DND-41 (cell line): ENCODE data around the gene EYA2.

Experiments used
- EZH2 ChIP-seq: IDR thresholded peaks from 3 replicates; pipeline ENCODE4 v1.6.1; 2012; ENCODE audit warnings: borderline replicate concordance, low read depth, mild to moderate bottlenecking, moderate library complexity, low read length, inconsistent platforms; ENCODE audit not compliant: severe bottlenecking
- TF ChIP-seq, protein P1 (sequence below): IDR thresholded peaks from 2 replicates; pipeline ENCODE4 v1.5.1; 2012; ENCODE audit warnings: borderline replicate concordance, low read length, moderate library complexity, mild to moderate bottlenecking; ENCODE audit not compliant: poor library complexity, severe bottlenecking; ENCODE audit errors: extremely low read depth

DNA sequence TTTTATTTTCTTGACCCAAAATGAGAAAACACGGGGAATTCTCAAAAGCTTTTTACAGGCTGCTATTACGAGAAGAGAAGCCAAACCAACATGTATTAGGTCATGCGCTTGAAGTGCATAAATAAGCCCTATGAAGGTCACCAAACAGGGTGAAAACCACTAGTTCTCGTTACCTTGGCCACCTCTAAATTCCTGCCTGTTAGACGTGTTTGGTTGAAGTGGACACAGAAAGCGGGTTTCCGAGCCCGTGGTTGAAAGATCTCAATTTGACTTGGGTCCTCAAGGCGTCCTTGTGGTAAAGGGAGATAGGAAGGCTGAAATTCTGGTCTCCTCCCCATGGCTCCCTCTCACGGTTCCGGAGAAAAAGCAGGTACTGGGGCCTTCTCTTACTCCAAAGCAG lies 6.2 kb downstream of the EYA2 start:
- TF ChIP-seq, protein P1, sequence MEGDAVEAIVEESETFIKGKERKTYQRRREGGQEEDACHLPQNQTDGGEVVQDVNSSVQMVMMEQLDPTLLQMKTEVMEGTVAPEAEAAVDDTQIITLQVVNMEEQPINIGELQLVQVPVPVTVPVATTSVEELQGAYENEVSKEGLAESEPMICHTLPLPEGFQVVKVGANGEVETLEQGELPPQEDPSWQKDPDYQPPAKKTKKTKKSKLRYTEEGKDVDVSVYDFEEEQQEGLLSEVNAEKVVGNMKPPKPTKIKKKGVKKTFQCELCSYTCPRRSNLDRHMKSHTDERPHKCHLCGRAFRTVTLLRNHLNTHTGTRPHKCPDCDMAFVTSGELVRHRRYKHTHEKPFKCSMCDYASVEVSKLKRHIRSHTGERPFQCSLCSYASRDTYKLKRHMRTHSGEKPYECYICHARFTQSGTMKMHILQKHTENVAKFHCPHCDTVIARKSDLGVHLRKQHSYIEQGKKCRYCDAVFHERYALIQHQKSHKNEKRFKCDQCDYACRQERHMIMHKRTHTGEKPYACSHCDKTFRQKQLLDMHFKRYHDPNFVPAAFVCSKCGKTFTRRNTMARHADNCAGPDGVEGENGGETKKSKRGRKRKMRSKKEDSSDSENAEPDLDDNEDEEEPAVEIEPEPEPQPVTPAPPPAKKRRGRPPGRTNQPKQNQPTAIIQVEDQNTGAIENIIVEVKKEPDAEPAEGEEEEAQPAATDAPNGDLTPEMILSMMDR = no peak
- TF ChIP-seq EZH2 = no peak
